K562 (cell line): ENCODE data around the gene GLYATL3. TPM values are rescaled to one million over a fixed set of nuclear protein-coding genes. Genes with fewer than 3 reads are reported as not detected.

Experiments
- ARID1B ChIP-seq: fragments of 450-650 bp; IDR thresholded peaks from 2 replicates; pipeline ENCODE4 v1.6.1; 2016; ENCODE audit warnings: antibody characterized with exemption, mild to moderate bottlenecking, inconsistent platforms
- CBFA2T3 ChIP-seq: fragments of 450-650 bp; IDR thresholded peaks from 2 replicates; pipeline ENCODE4 v1.6.1; 2017
- DPF2 ChIP-seq: fragments of 450-650 bp; IDR thresholded peaks from 2 replicates; pipeline ENCODE4 v1.6.1; 2016
- EP300 ChIP-seq: IDR thresholded peaks from 2 replicates; pipeline ENCODE4 v1.6.1; 2012; ENCODE audit warnings: low read length, improper control_type of control experiment
- FOS ChIP-seq: IDR thresholded peaks from 3 replicates; pipeline ENCODE4 v1.6.1; 2011; ENCODE audit not compliant: insufficient read length; ENCODE audit errors: extremely low read depth
- MYBL2 ChIP-seq, 2 experiments: fragments of 450-650 bp in 1 of 2; sonication (generic) in 1 of 2; formaldehyde crosslinking in 1 of 2; IDR thresholded peaks; 2 replicates each; pipeline versions ENCODE4 v1.6.1 to v1.8.1; 2017 to 2022; ENCODE audit warnings: borderline replicate concordance in 1 of 2, inconsistent platforms in 1 of 2, low read depth in 1 of 2, mild to moderate bottlenecking in 1 of 2, missing genetic modification reagents in 1 of 2, moderate library complexity in 1 of 2
- NFXL1 ChIP-seq: fragments of 450-650 bp; formaldehyde crosslinking; IDR thresholded peaks from 2 replicates; pipeline ENCODE4 v1.4.0; 2021; ENCODE audit warnings: mild to moderate bottlenecking
- SOX6 ChIP-seq: fragments of 450-650 bp; IDR thresholded peaks from 2 replicates; pipeline ENCODE4 v1.6.1; 2014; ENCODE audit warnings: mild to moderate bottlenecking
- TAF9B ChIP-seq: fragments of 450-650 bp; IDR thresholded peaks from 2 replicates; pipeline ENCODE4 v1.6.1; 2018; ENCODE audit warnings: mild to moderate bottlenecking; ENCODE audit not compliant: partially characterized antibody
- TAL1 ChIP-seq: fragments of 450-650 bp; IDR thresholded peaks from 2 replicates; pipeline ENCODE4 v1.6.1; 2016; ENCODE audit warnings: mild to moderate bottlenecking
- TEAD4 ChIP-seq, 2 experiments: sonication (generic) in 1 of 2; formaldehyde crosslinking in 1 of 2; IDR thresholded peaks; 2 replicates each; pipeline versions ENCODE4 v1.6.1 to v1.8.0; 2012 to 2022; ENCODE audit warnings: borderline replicate concordance in 1 of 2, inconsistent platforms in 1 of 2, low read length in 1 of 2, mild to moderate bottlenecking in 1 of 2, missing genetic modification reagents in 1 of 2
- polyA plus RNA-seq, 8 experiments: library from polyadenylated mRNA; depleted of rRNA in 4 of 8; stranded (reverse) in 5 of 8; unstranded in 3 of 8; fragments of >200 nt; fragmentation: Nextera tagmentation in 2 of 8; fragmentation: Illumina TruSeq in 1 of 8; extraction: Ambion mirVana in 2 of 8; extraction: Trizol in 1 of 8; gene quantifications; 2 replicates each; pipeline versions ENCODE4 v1.2.1 to v1.2.3, GENCODE V29; 2011 to 2014; ENCODE audit warnings: inconsistent platforms in 1 of 8, missing spikeins in 1 of 8
- total RNA-seq, 7 experiments: library from RNA; depleted of rRNA in 6 of 7; stranded (reverse); fragments of >200 nt in 6 of 7; fragmentation: Illumina TruSeq in 2 of 7; extraction: Trizol in 2 of 7; gene quantifications; 2 replicates each; pipeline versions ENCODE4 v1.2.1 to v1.2.3, GENCODE V29; 2011 to 2021; ENCODE audit warnings: low replicate concordance in 1 of 7
- TF ChIP-seq, protein P1 (sequence below): sonication (generic); IDR thresholded peaks from 2 replicates; pipeline ENCODE4 v1.6.1; 2016
- TF ChIP-seq, protein P2 (sequence below): fragments of 450-650 bp; IDR thresholded peaks from 2 replicates; pipeline ENCODE4 v1.6.1; 2016
- TF ChIP-seq, protein P3 (sequence below), 2 experiments: fragments of 450-650 bp in 1 of 2; sonication (generic) in 1 of 2; formaldehyde crosslinking in 1 of 2; IDR thresholded peaks; 2 replicates each; pipeline versions ENCODE4 v1.7.1 to v1.9.0; 2016 to 2022; ENCODE audit warnings: inconsistent platforms in 1 of 2, mild to moderate bottlenecking in 1 of 2, missing genetic modification reagents in 1 of 2

GLYATL3 gene
- total and polyA plus RNA-seq, 9 of the 15 experiments (the other 6 are each of a cell fraction or from before 2014, with no cell fraction given): not detected

DNA sequence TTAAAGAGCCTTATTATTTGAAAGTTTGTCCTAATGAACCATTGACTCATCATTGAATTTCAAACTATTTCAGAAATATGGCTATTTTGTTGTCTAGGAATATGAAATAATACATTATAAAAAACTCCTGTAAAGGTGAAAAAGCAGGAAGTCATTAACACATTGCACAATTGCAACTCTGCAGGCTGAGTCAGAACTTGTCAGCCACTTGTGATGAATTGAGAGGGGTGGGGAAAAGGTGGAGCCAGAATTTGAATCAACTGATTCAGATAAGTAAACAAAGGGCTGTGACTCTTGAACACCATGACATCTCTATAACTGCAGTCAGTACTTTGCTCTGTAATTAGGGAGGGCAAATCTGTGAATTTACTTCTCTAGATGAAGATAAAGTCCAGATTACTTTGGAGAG is 56.7 kb downstream of the GLYATL3 start (continued):
- peak; percentile 74; the same call in 1 of the 2 replicates for TF ChIP-seq MYBL2 (IDR thresholded peaks at IDR 0.05; ENCODE audit: low read depth)
- no peak for TF ChIP-seq MYBL2 (CRISPR knock-in tag; IDR thresholded peaks at IDR 0.05; ENCODE audit: borderline replicate concordance)
- peak; percentile 85 for TF ChIP-seq EP300
- TF ChIP-seq TEAD4 (IDR thresholded peaks at IDR 0.05; ENCODE audit: low read length): peak; percentile 60; the same call in 1 of the 2 replicates
- no peak for TF ChIP-seq TEAD4 (CRISPR knock-in tag; IDR thresholded peaks at IDR 0.05; ENCODE audit: borderline replicate concordance)
- TF ChIP-seq, protein P1, sequence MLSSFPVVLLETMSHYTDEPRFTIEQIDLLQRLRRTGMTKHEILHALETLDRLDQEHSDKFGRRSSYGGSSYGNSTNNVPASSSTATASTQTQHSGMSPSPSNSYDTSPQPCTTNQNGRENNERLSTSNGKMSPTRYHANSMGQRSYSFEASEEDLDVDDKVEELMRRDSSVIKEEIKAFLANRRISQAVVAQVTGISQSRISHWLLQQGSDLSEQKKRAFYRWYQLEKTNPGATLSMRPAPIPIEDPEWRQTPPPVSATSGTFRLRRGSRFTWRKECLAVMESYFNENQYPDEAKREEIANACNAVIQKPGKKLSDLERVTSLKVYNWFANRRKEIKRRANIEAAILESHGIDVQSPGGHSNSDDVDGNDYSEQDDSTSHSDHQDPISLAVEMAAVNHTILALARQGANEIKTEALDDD: 0 out of 2 replicates have a peak, but pooled peaks have one; percentile 44
- TF ChIP-seq TAF9B: peak; percentile 46
- TF ChIP-seq TAL1: 0 out of 2 replicates have a peak, but pooled peaks have one; percentile 3
- TF ChIP-seq SOX6: peak; percentile 82
- TF ChIP-seq DPF2: peak; percentile 95
- TF ChIP-seq CBFA2T3: 0 out of 2 replicates have a peak, but pooled peaks have one; percentile 21
- TF ChIP-seq, protein P2, sequence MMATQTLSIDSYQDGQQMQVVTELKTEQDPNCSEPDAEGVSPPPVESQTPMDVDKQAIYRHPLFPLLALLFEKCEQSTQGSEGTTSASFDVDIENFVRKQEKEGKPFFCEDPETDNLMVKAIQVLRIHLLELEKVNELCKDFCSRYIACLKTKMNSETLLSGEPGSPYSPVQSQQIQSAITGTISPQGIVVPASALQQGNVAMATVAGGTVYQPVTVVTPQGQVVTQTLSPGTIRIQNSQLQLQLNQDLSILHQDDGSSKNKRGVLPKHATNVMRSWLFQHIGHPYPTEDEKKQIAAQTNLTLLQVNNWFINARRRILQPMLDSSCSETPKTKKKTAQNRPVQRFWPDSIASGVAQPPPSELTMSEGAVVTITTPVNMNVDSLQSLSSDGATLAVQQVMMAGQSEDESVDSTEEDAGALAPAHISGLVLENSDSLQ: peak; percentile 97
- TF ChIP-seq FOS: peak; percentile 37
- peak; percentile 88 for TF ChIP-seq ARID1B
- TF ChIP-seq, protein P3, sequence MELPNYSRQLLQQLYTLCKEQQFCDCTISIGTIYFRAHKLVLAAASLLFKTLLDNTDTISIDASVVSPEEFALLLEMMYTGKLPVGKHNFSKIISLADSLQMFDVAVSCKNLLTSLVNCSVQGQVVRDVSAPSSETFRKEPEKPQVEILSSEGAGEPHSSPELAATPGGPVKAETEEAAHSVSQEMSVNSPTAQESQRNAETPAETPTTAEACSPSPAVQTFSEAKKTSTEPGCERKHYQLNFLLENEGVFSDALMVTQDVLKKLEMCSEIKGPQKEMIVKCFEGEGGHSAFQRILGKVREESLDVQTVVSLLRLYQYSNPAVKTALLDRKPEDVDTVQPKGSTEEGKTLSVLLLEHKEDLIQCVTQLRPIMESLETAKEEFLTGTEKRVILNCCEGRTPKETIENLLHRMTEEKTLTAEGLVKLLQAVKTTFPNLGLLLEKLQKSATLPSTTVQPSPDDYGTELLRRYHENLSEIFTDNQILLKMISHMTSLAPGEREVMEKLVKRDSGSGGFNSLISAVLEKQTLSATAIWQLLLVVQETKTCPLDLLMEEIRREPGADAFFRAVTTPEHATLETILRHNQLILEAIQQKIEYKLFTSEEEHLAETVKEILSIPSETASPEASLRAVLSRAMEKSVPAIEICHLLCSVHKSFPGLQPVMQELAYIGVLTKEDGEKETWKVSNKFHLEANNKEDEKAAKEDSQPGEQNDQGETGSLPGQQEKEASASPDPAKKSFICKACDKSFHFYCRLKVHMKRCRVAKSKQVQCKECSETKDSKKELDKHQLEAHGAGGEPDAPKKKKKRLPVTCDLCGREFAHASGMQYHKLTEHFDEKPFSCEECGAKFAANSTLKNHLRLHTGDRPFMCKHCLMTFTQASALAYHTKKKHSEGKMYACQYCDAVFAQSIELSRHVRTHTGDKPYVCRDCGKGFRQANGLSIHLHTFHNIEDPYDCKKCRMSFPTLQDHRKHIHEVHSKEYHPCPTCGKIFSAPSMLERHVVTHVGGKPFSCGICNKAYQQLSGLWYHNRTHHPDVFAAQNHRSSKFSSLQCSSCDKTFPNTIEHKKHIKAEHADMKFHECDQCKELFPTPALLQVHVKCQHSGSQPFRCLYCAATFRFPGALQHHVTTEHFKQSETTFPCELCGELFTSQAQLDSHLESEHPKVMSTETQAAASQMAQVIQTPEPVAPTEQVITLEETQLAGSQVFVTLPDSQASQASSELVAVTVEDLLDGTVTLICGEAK (IDR thresholded peaks at IDR 0.05): 0 out of 2 replicates have a peak, but pooled peaks have one; percentile 33
- TF ChIP-seq, protein P3 (CRISPR knock-in tag; IDR thresholded peaks at IDR 0.05): no peak
- no peak for TF ChIP-seq NFXL1 (CRISPR knock-in tag)
